ENCODE measurements around the gene VAV2.
A peak's percentile ranks its signal among the peaks of the same experiment; 100 is the strongest.

VAV2 gene

GRCh38 chr9:133792721-133793470, 199.2 kb downstream of the VAV2 start:
- peak; percentile 93 for TF ChIP-seq CTCF (IDR thresholded peaks at IDR 0.05; ENCODE audit: low read depth, low read length, missing control alignments)
- in situ Hi-C loops (cut with HindIII; ENCODE audit: low sequenced_read_pairs), result no loop called here
- DNase-seq (ENCODE audit: low read depth), result peak; percentile 20
- no peak overlapping the region for H3K4me3 ChIP-seq (ENCODE audit: low read depth, low read length)

GRCh38 chr9:133791735-133792649, 200.1 kb downstream of the VAV2 start:
- TF ChIP-seq CTCF (IDR thresholded peaks at IDR 0.05; ENCODE audit: low read depth, low read length, missing control alignments), result no peak
- H3K4me3 ChIP-seq (ENCODE audit: low read depth, low read length), result no peak overlapping the region
- in situ Hi-C loops (cut with HindIII; ENCODE audit: low sequenced_read_pairs), result no loop called here

GRCh38 chr9:133791069-133791468, 201.1 kb downstream of the VAV2 start:
- in situ Hi-C loops (cut with HindIII; ENCODE audit: low sequenced_read_pairs), result no loop called here
- TF ChIP-seq CTCF (IDR thresholded peaks at IDR 0.05; ENCODE audit: low read depth, low read length, missing control alignments), result no peak

More at GRCh38 chr9:133791735-133792649, 200.1 kb downstream of the VAV2 start:
- no peak for DNase-seq (ENCODE audit: low read depth)

GRCh38 chr9:133789778-133790177, 202.3 kb downstream of the VAV2 start:
- H3K4me3 ChIP-seq (ENCODE audit: low read depth, low read length), result no peak overlapping the region
- in situ Hi-C loops (cut with HindIII; ENCODE audit: low sequenced_read_pairs), result no loop called here
- no peak for DNase-seq (ENCODE audit: low read depth)
- no peak for TF ChIP-seq CTCF (IDR thresholded peaks at IDR 0.05; ENCODE audit: low read depth, low read length, missing control alignments)

More at GRCh38 chr9:133791069-133791468, 201.1 kb downstream of the VAV2 start:
- no peak overlapping the region for H3K4me3 ChIP-seq (ENCODE audit: low read depth, low read length)
- DNase-seq (ENCODE audit: low read depth), result no peak

- DNase-seq (ENCODE audit: low read depth), result no peak
- no peak overlapping the region for H3K4me3 ChIP-seq (ENCODE audit: low read depth, low read length)
- in situ Hi-C loops (cut with HindIII; ENCODE audit: low sequenced_read_pairs), result no loop called here
- no peak for TF ChIP-seq CTCF (IDR thresholded peaks at IDR 0.05; ENCODE audit: low read depth, low read length, missing control alignments)
These were observed 203.1 kb downstream of the VAV2 start for GRCh38 chr9:133788819-133789717.

All from astrocyte of the cerebellum (primary cell).